ENCODE results near the gene AKAP5. TPM values are rescaled to one million over a fixed set of nuclear protein-coding genes. Genes with fewer than 3 reads are reported as not detected.
"Not testable (repeated sequence)": the region's sequence is repeated elsewhere in the genome, so short reads cannot be mapped to it uniquely, and the experiment has no call there.

AKAP5 gene
- total RNA-seq, 1 experiment from 2014 or later: 1.3 TPM

- no peak for DNase-seq (ENCODE audit: low read depth)
- in situ Hi-C loops (cut with HindIII; ENCODE audit: low pct_unique_long_range_greater_than_20kb, low sequenced_read_pairs): no loop called here
Observed at GRCh38 chr14:64513271-64513670, 48.0 kb downstream of the AKAP5 start.

- in situ Hi-C loops (cut with HindIII; ENCODE audit: low pct_unique_long_range_greater_than_20kb, low sequenced_read_pairs): no loop called here
Observed at GRCh38 chr14:64515053-64515452, 49.8 kb downstream of the AKAP5 start.

DNA sequence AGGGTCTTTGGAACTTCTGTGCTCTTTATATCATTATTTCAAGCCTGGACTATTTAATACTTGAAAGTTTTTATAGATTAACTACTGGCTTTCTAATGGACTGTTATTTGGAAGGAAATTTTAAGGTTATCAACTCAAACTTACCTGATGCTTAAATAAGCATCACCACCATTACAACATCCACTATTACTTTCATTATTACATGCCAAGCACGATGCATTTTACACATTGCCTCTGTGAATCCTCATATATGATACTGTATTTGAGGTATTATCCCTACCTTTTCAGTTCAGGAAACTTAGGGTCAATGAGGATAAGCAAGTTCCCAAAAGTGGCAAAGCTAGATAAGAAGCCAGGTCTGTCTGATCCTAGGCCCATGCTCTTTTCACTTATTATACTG, 51.7 kb downstream of the AKAP5 start:
- in situ Hi-C loops (cut with HindIII; ENCODE audit: low pct_unique_long_range_greater_than_20kb, low sequenced_read_pairs): no loop called here

More at GRCh38 chr14:64515053-64515452, 49.8 kb downstream of the AKAP5 start:
- DNase-seq (ENCODE audit: low read depth): no peak

DNA sequence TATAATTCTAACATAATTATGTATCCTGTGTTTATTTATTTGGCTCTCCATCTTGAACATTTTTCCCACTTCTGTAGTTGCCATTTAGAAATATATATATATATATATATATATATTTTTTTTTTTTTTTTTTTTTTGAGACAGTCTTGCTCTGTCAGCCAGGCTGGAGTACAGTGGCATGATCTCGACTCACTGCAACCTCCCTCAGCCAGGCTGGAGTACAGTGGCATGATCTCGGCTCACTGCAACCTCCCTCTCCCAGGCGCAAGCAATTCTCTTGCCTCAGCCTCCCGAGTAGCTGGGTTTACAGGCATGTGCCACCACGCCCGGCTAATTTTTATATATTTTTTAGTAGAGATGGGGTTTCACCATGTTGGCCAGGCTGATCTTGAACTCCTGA, 52.4 kb downstream of the AKAP5 start:
- DNase-seq (ENCODE audit: low read depth); in situ Hi-C loops (cut with HindIII; ENCODE audit: low pct_unique_long_range_greater_than_20kb, low sequenced_read_pairs): not testable (repeated sequence)

More for the DNA sequence above, 51.7 kb downstream of the AKAP5 start:
- DNase-seq (ENCODE audit: low read depth): no peak

DNA sequence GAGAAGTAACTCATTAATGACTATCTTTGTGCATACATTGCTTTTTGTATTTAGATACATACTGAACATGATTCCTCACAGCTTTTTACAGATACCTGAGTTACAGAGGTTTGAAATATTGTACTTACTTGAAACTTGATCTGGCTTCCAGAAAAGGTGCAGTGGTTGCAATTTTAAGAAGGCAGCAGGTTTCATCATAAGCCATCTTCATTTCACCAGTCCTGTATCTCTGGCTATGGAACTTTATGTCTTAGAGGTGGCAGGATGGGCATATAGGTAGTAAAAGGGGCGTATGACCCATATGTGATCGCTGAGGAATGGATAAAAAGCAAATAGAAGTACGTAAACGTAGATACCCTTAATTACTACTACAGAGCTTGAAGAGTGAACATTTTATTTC, 52.9 kb downstream of the AKAP5 start:
- DNase-seq (ENCODE audit: low read depth): no peak

DNA sequence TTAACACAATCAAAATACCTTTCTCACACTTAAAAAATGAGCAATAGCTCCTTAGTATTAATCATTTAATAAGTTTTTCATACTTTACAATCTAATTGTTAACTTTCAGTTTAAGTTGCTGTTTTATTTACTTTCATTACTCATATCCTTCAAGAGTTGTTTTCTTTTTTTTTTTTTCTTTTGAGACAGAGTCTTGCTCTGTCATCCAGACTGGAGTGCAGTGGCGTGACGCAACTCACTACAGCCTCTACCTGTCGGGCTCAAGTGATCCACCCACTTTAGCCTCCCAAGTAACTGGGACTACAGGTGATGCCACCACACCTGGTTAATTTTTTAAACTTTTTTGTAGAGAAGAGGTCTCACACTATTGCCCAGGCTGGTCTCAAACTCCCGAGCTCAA, 55.4 kb downstream of the AKAP5 start:
- in situ Hi-C loops (cut with HindIII; ENCODE audit: low pct_unique_long_range_greater_than_20kb, low sequenced_read_pairs): no loop called here

More for the DNA sequence above, 52.9 kb downstream of the AKAP5 start:
- in situ Hi-C loops (cut with HindIII; ENCODE audit: low pct_unique_long_range_greater_than_20kb, low sequenced_read_pairs): no loop called here

DNA sequence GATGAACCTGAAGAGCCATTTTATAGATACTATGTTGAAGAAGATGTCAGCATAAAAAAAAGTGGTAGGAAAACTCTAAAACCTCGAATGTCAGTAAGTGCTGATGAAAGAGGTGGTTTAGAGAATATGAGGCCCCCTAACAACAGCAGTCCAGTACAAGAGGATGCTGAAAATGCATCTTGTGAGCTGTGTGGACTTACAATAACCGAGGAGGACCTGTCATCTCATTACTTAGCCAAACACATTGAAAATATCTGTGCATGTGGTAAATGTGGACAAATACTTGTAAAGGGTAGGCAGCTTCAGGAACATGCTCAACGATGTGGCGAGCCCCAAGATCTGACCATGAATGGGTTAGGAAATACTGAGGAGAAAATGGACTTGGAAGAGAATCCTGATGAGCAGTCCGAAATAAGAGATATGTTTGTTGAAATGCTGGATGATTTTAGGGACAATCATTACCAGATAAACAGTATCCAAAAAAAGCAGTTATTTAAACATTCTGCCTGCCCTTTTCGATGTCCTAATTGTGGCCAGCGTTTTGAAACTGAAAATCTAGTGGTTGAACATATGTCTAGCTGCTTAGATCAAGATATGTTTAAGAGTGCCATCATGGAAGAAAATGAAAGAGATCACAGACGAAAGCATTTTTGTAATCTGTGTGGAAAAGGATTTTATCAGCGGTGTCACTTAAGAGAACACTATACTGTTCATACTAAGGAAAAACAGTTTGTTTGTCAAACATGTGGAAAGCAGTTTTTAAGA, 57.5 kb downstream of the AKAP5 start:
- in situ Hi-C loops (cut with HindIII; ENCODE audit: low pct_unique_long_range_greater_than_20kb, low sequenced_read_pairs): no loop called here
- DNase-seq (ENCODE audit: low read depth): no peak

More for the DNA sequence above, 55.4 kb downstream of the AKAP5 start:
- no peak for DNase-seq (ENCODE audit: low read depth)

Other genes with a start within 250 kb of the AKAP5 start
- gene ESR2, start 171.1 kb upstream of the AKAP5 start, total RNA-seq (2014; rRNA removed; shearing (Covaris generic); ENCODE audit: low replicate concordance): 0.27 TPM in 1 of 2 replicates, not detected in the other
- 26.7 and 28.6 TPM in 2 replicates for gene MTHFD1, start 77.1 kb upstream of the AKAP5 start, total RNA-seq (2014; rRNA removed; shearing (Covaris generic); ENCODE audit: low replicate concordance)
- gene ZBTB25, start 38.3 kb downstream of the AKAP5 start, total RNA-seq (2014; rRNA removed; shearing (Covaris generic); ENCODE audit: low replicate concordance): 0.38 and 0.74 TPM in 2 replicates
- 20.2 and 36.6 TPM in 2 replicates for gene ZBTB1, start 39.3 kb downstream of the AKAP5 start, total RNA-seq (2014; rRNA removed; shearing (Covaris generic); ENCODE audit: low replicate concordance)
- 38.4 and 42.5 TPM in 2 replicates for gene HSPA2, start 75.2 kb downstream of the AKAP5 start, total RNA-seq (2014; rRNA removed; shearing (Covaris generic); ENCODE audit: low replicate concordance)
- not detected in 2 replicates for gene PPP1R36, start 84.5 kb downstream of the AKAP5 start, total RNA-seq (2014; rRNA removed; shearing (Covaris generic); ENCODE audit: low replicate concordance)
- gene PLEKHG3, start 238.9 kb downstream of the AKAP5 start, total RNA-seq (2014; rRNA removed; shearing (Covaris generic); ENCODE audit: low replicate concordance): 48.3 and 99.4 TPM in 2 replicates

All from Caki2 (cell line).